HG02610 (cell line): ENCODE measurements around the gene LRRC8E.
"Not testable (repeated sequence)": the region's sequence is repeated elsewhere in the genome, so short reads cannot be mapped to it uniquely, and the experiment has no call there.

Experiments used
- ATAC-seq: cut with Tn5 transposase; IDR thresholded peaks from one replicate; pipeline ENCODE4 v1.9.1; 2021; ENCODE audit warnings: mild to moderate bottlenecking, moderate library complexity; ENCODE audit not compliant: unreplicated experiment

Gene LRRC8E

GRCh38 chr19:7853770-7854128 is 34.6 kb upstream of the LRRC8E start:
- ATAC-seq, result no peak

DNA sequence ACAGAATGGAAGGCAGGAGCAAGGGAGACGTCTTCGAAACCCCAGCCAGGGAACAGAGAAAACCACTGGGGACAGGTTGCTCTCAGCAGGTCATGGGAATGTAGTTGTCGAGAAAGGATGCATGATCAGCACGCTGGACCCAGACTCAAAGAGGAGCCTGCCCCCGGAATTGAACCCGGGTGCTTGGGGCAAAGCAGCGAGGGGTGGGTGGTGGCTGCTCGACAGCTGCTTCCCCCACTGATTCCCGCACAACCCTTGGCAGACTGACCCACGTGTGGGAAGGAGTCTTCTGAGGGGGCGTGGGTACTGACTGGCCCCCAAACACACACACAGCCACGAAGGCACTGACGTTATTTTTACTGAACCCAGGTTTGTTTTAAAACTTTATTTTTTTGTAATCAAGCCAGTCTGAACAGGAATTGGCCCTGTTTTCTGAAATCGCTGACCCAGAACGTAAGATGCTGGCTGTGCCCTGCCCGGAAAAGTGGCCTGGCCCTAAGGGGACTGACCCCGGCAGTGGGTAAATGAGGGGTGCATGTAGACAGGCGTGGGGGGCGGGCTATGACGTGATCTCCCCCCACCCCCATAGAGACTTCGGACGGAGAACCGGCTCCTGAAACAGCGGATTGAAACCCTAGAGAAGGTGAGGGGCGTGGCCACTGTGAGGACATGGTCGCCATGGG is 32.7 kb upstream of the LRRC8E start:
- no peak for ATAC-seq

DNA sequence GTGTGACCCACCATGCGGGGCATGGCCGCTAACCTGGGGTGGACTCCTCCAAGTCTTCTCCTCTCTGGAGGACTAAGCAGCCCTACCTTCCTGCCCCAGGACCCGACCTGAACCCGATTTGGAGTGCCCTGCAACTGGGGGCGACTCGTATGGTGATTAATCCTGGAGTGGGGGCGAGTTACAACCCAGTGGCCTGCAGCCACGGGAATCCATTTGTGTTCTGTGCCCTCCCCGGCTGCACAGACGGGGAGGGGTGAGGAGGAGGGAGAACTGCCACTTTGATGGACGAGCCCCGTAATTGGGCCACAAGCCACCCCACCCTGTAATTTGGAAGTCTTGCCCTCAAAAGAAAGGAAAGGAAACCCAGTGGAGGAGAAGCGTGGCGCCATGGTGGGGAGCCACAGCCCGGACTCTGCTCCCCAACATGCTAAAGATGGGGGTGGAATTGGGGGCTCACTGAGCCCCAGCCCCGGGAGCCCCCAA is 32.2 kb upstream of the LRRC8E start:
- ATAC-seq, result no peak

DNA sequence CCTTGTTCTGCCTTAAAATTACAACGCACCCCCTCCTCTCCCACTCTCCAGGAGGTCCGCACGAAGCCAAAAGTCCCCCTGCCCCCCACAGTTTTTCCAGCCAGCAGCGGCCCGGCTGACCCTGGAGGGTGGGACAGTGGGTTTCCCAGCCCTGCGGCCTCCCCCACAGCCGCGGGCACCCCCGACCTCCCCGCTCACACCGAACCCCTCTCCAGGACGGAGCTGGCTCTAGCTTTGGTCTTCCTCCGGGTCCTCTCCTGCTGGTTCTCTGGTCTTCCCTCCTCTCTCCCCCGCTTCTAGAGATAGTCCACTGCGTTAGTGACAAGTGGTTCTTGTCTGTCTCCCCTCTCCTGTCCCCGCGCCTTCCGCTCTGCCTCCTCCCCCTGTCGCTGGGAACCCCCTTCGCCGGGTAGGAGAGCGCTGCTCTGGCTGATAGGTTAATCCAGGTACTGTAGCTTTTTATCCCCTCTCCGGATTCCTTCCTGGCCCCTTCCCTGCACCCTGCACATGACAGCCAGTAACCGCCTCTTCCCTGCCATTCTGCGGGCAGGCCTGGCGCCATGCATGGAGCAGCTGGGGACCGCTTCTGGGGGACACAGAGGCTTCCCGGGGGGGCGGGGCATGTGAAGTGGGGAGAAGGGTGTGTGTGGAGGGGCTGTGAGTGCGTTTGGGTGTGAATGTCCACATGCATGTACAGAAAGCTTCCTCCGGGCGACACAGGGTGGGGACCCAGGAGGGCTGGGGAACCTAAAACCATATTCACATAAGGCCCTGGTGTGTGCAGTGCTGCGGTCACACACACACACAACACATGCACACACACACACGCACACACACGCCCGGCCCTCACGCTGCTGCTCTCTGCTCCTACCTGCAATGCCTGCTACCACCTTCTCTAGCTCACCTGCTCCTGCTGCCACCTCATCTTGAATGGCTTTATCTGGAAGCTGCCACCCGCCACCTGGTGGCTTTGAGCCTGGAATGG is 31.3 kb upstream of the LRRC8E start:
- ATAC-seq, result no peak

- no peak for ATAC-seq
Observed at GRCh38 chr19:7857727-7858108, 30.6 kb upstream of the LRRC8E start.

GRCh38 chr19:7858109-7858770 is 30.1 kb upstream of the LRRC8E start:
- no peak for ATAC-seq

- not testable (repeated sequence) for ATAC-seq
Observed at GRCh38 chr19:7859087-7859486, 29.2 kb upstream of the LRRC8E start.

DNA sequence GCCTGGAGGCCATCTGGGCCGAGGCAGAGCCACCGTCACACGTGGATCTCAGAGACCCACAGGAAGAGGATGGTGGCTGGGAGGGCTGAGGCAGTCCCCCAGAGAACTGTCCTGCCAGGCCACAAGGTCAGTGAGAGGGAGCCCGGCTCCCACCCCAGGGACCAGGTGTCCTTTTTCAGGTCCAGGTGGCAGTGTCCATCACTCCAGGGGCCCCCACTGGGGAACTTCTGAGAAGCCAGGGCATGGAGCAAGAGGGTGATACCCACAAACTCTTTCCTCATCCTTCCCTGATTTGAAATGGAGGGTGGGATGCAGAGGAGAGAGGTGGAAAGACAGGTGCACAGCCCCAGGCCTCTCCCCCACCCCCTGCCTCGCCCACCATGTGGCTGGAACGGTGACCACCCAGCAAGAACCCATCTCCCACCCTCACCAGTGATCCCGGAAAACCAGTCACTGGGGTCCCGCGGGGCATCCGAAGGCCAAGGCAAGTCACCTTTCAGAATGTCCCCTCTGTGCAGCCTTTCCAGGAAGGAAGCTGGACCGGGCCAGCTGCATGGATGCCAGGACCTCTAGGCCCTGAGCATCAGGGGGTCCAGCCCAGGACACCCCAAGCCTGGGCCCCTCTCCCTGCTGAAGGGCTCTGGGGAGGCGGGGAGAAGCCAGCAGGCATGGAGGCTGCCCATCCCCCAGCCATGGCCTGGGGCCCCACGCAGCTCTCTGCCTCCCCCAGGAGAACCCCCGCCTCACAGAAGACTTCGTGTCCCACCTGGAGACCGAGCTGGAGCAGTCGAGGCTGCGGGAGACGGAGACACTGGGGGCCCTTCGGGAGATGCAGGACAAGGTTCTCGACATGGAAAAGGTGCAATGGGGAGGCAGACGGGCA is 28.2 kb upstream of the LRRC8E start:
- no peak for ATAC-seq

DNA sequence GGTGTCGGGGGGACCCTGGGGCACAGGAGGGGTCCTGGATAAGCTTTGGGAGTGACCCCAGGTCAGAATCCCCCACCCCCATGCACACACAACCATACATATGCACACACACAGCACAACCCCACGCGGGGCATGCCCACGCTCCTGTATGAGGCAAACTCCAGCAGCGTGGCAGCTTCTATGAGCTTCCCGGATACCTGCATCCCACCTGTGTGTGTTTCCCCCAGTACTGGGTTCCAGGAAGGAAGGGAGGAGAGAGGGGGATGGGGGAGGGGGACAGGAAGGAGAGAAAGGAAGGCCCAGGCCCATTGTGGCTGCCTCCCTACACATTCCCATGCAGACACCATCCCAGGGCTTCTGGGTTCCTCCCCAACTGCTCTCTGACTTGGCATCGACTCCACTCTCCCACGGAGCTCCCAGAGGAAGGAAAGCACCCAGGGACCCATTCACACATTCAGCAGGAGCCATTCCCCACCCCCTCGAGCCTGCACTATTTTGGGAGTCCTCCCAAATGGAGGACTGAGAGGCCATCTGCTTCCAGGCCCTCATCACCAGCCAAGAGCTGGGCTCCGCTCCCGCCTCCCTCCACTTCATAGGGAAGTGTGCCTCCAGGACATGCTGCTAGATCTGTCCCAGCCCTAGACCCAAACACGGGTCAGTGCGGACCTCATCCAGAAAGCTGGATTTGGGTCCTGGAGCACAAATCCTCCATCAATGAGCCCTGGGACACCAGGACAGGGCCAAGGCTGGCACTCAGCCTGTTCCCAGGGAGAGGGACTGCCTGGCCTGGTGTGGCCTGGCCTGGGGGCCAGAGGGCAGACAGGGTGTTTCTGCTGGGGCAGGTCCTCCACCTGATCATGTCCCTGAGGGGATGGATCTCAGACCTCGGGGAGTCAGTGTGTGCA is 27.3 kb upstream of the LRRC8E start:
- no peak for ATAC-seq

- ATAC-seq, result no peak
Observed at GRCh38 chr19:7861619-7862412, 26.5 kb upstream of the LRRC8E start.

GRCh38 chr19:7862413-7862951 is 25.8 kb upstream of the LRRC8E start:
- ATAC-seq, result no peak

DNA sequence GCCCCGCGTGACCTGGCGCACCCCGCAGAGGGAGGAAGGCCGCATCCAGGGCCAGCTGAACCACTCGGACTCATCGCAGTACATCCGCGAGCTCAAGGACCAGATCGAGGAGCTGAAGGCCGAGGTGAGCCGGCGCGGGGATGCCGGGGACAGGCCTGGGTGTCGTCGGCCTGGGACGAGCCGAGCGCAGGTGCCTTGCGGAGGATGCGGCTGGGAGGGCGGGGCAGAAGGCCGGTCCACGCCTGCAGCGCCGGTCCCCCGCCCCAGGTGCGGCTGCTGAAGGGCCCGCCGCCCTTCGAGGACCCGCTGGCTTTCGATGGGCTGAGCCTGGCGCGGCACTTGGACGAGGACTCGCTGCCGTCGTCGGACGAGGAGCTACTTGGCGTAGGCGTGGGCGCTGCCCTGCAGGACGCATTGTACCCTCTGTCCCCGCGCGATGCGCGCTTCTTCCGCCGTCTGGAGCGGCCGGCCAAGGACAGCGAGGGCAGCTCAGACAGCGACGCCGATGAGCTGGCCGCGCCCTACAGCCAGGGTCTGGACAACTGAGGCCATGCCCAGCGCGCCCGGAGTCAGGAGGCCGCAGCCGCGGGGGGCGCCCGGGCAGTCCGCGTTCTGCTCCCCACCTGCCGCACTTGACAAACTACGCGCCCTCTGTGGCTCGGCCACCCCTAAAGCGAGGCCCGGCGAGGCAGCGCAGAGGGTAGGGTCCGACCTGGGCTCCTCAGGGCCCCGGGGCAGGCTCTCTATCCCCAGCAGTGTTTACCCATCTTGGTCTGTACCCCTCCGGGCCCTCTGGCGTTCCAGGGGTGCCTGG is 24.9 kb upstream of the LRRC8E start:
- no peak for ATAC-seq

GRCh38 chr19:7863971-7864689 is 24.2 kb upstream of the LRRC8E start:
- no peak for ATAC-seq

DNA sequence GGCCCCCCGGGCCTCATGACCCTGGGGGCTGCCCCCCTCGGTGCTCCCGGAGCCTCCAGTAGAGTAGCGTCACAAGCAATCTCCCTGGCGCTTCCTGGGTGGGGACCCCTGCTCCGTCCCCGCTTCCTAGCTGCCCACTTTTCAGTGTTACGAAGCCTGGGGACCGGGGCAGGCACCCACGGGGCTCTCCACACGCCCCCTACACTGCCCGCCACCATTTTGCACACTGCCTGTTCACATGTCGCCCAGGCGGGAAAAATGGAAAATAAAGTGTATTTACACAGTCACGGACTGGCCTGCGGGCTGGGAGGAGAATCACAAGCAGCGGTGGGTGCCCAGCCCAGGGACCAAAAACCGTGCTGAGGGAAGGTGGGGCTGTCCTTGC is 23.6 kb upstream of the LRRC8E start:
- ATAC-seq, result no peak

DNA sequence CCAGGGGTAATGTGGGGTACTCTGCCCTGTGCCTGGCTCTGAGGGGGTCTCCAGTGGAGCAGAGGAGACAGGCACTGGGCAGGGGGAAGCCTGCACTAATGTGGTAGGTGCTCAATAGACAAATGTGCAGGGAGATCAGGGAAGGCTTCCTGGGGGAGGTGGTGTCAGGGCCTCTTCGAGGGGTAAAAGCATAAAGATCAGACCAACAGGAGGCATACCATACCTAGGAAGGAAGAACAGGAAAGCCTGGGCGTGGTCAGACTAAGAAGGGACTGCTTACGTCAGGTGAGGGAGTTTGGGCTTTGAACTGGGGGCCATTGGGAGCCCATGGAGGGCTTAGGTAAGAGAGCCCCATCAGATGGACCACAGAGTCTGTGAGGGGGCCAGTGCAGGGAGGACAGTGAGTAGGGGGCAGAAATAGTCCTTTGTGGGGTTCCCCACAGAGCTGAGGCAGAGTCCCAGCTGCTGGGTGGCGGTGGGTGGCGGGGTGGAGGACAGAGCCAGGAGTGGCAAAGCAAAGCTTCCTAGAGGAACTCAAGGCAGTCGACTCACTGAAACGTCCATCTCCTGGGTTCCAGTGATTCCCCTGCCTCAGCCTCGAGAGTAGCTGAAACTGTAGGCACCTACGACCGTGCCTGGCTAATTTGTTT is 22.9 kb upstream of the LRRC8E start:
- ATAC-seq, result no peak

- ATAC-seq, result no peak
Observed at GRCh38 chr19:7866399-7867091, 21.8 kb upstream of the LRRC8E start.
